DMS53 treated with DMSO at 0.1 percent for 48 hours (cell line): ENCODE data around the gene MCM7.
A peak's percentile ranks its signal among the peaks of the same experiment; 100 is the strongest.

ENCODE experiments used
- DNase-seq: peaks from one replicate; lab custom pipeline; 2025; ENCODE audit not compliant: unreplicated experiment; lab: John Stamatoyannopoulos, UW

Gene MCM7

DNA sequence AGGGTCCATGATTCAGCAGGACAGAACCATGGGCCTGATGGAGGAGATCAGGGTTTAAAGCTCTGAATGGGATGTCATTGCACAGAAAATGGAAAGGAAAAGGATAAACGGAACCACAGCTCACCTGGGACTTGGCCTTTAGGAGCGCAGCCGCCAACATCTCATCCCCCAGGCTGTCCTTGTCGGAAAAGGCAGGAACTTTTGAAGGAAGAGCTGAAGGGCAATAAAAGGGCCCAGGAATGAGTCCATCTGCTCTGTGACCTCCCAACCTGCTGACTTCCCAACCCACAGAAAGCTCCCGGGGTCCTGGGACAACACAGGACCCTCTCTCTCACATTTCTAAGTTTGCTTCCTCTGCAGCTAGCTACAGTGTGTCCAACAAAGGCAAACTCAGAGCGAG lies 25.8 kb downstream of the MCM7 start:
- no peak for DNase-seq

DNA sequence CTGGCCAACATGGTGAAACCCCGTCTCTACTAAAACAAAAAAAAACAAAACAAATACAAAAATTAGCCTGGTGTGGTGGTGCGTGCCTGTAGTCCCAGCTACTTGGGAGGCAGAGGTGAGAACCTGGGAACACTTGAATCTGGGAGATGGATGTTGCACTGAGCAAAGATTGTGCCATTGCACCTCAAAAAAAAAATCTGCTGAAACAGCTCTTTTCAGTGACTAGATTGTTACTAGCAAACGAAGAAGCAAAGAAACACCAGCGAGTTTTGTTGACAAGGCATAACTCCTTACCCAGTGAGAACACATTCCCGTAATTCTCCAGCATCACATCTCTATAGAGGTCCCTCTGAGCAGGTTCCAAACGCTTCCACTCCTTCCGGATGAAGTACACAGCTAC lies 26.4 kb downstream of the MCM7 start:
- DNase-seq: no peak

DNA sequence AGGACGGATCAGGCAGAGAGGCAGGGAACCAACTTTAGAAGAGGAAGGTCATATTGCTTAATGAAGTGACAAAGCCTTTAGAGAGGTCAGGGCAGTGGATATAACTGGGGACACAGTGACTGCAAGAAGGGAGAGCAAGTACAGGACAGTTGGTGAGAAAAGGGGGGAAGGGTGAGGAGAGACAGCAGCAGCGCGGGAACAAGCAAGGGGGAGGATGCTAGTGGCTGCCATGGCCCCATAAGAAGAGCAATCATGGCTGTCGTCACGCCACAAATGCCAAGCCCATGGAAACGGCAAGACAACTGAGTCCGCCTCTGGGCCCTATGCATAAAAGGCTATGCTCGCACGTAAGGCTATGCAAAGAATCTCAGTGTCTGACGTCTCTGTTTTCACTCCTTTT lies 28.7 kb downstream of the MCM7 start:
- DNase-seq: no peak

DNA sequence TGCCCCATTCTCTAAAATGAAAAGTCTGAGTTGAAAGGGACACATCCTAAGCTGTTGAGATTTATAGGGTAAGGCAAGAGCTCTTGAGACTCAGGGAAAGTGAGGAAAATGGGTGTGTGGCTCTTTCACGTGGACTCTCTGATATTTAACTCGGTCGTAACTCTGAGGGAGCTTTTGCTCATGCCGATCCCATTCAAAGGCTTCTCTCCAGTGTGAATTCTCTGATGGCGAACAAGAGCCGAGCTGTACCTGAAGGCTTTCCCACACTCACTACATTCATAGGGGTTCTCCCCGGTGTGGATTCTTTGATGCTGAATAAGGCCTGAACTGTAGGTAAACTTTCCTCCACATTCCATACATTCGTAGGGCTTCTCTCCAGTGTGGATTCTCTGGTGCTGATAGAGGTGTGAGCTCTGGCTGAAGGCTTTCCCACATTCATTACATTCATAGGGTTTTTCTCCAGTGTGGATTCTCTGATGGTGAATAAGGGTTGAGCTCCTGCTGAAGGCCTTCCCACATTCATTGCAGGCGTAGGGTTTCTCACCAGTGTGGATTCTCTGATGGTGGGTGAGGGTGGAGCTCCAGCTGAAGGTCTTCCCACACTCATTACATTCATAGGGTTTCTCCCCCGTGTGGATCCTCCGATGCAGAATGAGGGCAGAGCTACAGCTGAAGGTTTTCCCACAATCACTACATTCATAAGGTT lies 30.0 kb downstream of the MCM7 start:
- DNase-seq: no peak

DNA sequence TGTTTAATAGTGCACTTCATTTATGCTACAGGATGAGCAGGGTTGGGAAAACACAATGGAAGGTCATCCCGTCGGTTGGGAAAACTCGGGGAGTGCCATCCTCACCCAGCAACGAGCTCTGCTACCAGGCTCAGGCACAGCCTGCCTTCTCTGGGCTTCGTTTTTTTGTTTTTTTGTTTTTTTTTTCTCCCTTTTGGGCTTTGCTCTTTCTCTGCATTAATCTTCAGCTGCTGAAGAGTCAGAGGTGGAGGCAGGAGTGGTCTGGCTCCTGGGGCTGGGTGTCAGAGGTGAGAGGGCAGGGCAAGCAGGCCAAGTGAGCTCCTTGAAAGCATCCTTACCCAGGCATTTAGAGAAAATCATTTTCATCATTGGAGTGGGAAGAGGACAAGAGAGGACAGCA lies 31.2 kb downstream of the MCM7 start:
- DNase-seq: no peak

DNA sequence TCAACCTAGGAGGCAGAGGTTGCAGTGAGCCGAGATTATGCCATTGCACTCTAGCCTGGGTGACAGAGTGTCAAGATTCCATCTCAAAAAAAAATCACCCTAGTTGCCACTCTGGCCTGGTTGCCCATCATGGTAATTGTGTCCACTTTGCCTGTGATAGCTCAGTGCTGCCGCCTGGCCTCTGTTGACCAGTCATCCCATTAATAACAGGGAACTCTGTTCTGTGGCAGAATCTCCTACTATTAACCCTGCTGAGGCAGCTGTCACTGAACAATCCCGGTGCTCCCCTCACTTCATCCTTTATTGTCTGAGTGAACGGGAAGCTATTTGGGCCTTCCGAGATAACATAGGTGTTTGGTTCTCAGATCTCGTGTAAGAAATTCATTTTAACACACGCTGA lies 34.2 kb downstream of the MCM7 start:
- DNase-seq: no peak

DNA sequence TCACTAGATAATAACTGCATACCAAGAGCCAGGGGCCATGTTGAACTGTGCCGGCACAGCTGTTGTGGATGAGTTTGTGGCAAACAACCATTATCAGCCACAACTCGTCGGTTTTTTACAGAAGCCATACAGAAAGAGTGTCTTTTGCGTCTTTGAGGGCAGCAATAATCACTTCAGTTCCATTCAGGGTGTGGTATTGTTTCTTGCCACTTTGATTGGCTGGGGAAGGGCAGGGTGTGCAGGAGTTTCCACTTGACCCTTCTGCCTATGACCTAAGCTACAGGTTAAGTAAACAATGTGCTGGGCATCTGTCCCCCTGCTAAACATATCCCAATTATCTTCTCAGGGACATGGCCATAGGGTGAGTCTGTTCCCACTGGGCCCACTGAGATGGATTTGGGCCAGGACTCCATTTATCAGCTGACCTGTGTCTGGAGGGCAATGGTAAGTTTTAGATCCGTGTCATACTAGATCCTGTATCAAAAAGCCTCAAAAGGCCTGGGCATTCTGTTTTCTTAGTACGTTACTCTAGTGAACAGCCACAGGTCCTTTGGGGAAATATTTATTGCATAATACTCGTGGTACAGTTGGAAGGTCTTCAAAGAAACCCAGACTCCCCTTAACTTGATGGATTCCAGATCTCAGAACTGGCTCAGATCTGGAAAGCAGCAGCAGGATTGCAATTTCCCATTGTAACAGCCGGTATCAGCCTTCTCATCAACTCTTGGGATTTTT lies 35.6 kb downstream of the MCM7 start:
- no peak for DNase-seq

DNA sequence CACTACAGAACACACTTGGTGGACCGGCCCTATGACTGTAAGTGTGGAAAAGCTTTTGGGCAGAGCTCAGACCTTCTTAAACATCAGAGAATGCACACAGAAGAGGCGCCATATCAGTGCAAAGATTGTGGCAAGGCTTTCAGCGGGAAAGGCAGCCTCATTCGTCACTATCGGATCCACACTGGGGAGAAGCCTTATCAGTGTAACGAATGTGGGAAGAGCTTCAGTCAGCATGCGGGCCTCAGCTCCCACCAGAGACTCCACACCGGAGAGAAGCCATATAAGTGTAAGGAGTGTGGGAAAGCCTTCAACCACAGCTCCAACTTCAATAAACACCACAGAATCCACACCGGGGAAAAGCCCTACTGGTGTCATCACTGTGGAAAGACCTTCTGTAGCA lies 37.0 kb downstream of the MCM7 start:
- DNase-seq: no peak

DNA sequence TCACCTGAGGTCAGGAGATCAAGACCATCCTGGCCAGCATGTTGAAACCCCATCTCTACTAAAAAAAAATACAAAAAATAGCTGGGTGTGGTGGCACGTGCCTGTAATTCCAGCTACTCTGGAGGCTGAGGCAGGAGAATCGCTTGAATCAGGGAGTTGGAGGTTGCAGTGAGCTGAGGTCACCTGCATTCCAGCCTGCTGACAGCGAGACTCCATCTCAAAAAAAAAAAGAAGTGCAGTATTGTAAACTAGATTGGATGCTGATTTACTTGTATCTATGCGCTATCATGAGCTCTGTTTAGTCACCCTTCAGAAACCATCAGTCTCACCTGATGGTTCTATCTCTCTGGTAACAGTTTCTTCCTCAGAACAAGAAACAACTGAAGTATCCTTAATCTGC lies 37.8 kb downstream of the MCM7 start:
- no peak for DNase-seq

DNA sequence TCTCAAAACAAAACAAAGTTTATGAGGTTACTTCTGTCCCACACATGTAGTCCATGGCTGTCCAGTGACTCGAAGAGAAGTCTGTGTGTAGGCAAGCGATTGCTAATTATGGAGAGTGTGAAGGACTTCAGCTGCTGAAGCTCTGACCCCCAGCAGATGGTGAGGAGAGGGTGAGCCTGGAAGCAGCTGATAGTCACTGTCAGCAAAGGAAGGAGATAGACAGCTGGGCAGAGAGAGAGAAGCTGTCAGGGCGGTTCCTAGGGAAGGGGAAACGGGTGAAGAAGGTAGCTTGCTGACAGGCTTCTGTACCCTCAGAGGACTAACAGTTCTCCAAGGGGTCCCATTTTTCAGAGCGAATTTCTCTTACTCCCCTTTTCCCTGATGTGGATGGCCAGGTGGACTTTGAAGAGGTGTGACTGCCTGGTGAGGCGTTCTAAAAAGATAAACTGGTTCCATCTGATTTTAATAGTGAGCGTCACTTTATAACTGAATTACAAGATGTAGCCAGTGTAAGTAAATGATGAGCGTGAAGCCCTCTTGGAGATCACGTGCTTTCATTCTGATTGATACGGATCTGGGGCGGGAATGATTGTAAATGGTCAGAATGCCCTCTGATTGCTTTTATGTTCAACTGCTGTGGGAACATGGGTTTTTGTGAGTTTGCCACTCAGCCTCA lies 39.5 kb downstream of the MCM7 start:
- no peak for DNase-seq

DNA sequence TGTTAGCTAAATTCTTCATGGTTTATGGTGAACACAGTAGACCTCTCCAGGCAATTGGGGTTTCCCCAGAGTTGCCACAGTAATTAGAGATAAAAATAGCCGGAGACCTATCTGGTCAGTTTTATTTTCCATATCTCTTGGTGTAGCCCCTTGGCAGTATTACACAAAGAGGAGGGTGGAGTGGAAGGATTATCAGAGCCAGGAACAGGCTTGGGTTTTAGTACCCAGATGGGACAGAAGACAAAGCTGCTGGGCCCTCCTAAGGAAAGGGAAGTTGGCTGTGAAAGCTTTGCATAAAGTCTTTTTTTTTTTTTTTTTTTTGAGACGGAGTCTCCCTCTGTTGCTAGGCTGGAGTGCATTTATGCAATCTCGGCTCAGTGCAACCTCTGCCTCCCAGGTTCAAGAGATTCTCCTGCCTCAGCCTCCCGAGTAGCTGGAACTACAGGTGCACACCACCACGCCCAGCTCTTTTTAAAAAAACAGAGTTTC lies 41.9 kb downstream of the MCM7 start:
- DNase-seq: no peak

DNA sequence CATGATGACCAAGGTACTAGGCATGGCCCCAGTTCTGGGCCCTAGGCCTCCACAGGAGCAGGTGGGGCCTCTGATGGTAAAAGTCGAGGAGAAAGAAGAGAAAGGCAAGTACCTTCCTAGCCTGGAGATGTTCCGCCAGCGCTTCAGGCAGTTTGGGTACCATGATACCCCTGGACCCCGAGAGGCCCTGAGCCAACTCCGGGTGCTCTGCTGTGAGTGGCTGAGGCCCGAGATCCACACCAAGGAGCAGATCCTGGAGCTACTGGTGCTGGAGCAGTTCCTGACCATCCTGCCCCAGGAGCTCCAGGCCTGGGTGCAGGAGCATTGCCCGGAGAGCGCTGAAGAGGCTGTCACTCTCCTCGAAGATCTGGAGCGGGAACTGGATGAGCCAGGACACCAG lies 44.2 kb downstream of the MCM7 start:
- DNase-seq: no peak

DNA sequence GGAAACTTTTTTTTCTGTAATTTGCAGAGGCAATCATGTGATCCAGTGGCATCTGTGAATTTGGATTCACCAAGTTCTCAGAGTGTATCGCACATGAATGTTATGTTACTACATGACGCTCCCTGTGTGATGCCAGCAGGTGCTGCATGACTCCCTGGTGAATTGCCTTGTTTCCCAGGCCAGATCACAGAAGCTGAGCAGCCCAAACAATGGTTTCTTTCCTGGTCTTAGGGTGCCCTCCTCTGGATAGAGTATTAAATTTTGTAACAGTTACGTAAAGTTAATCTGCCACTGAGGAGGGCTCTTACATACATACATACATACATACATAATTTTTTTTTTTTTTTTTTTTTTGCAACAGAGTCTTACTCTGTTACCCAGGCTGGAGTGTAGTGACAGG lies 48.0 kb downstream of the MCM7 start:
- peak; percentile 69 for DNase-seq

DNA sequence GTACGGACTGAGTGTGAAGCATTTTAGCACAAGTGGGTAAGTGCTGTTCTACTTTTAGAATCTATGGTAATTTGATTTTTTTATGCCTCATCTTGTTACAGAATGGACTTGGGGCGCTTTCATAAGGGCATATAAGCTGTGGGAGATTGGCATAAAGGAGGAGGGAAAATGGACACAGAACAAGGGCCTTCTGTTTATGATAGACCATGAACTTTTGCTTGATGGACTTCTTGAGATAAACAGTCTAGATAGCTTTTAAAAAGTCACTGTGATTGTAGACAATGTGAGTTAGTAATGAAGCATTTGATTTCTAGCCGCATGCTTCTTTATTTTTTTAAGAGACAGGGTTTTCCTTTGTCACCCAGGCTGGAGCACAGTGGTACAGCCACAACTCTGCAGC lies 49.6 kb downstream of the MCM7 start:
- no peak for DNase-seq

DNA sequence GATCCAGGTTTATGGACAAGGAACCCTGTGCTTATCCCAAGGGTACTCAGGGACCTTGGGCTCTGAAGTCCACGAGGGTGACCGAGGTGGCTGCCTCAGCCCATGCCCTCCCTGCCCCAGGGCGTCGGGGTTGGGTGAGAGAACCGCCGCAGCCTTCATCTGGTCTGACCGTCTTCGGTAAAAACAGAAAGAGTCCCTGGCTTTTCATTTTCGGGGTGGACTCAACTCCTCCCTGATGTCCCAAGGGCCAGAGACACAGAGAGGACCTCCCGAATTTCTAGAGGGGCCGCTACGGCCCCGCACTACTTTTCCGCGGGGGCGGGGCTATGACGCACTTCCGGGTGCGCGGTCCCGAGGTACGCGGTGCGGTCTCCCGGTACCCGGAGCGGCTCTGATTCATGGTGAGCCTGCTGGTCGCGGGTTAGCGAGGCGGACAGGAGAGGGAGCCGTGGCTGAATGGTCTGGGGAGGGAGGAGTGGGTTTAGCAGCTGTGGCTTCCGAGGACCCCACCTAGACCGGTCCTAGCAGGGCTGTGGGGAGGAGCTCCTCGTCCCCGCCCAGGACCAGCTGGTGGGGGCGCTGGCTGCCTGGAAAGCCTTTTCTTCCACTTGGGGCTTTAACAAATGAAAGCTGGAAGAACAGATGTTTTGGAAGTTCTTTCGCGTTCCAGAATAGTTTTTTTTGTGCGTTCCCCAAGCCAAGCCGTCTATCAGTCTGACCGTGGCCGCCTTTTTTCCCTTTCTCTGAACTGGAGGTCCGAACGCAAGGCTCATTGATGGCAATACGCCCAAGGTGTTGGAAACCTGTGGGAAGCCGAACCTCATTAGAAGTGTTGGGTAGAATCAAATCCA lies 51.5 kb downstream of the MCM7 start, which contains the start of gene ZSCAN21:
TSS of gene ZSCAN21 (plus strand) at position 334 of the 851 bp plus-strand sequence. CDS start 7,233 bp downstream, outside the sequence.
- DNase-seq: peak; percentile 74

DNA sequence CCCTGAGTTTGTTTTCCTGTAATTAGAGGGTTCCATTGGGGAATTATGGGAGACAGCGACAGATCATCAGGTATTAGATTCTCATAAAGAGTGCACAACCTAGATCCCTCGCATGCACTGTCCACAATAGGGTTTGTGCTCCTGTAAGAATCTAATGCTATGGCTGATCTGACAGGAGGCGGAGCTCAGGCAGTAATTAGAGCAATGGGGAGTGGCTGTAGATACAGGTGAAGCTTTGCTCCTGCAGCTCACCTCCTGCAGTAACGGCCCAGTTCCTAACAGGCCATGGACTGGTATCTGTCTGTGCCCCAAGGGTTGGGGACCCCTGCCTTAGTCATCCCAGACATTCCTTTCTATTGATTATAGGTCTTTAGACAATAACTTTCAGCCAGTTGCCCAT lies 52.5 kb downstream of the MCM7 start:
- no peak for DNase-seq

DNA sequence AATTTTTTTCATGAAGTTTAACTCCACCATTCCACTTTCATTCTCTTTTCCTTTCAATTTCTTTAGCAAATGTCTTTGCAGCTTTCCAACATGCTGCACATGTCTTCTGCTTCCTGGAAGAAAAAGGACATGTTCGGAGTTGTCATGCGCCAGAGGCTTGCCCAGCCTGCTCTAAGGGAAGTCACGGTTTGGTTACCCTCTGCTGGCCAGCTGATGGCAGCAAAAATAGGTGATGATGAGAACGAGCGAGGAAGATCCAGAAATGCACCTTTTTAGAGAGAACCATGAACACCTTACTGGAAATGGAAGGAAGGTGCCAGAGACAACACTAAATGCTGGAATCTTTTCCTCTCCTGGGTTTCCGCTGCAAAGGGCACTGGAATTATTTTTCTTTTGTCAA lies 56.5 kb downstream of the MCM7 start:
- DNase-seq: peak; percentile 63
